ENCODE results near the gene FIZ1.

FIZ1 gene

GRCh38 chr19:55642153-55643002, 43.1 kb upstream of the FIZ1 start:
- TF ChIP-seq ELF4 (IDR thresholded peaks at IDR 0.05) (no peak), ZNF384 (IDR thresholded peaks at IDR 0.05) (no peak), ARNT (IDR thresholded peaks at IDR 0.05) (no peak), LEF1 (IDR thresholded peaks at IDR 0.05; ENCODE audit: borderline replicate concordance) (no peak), NFRKB (IDR thresholded peaks at IDR 0.05) (no peak), SP1 (IDR thresholded peaks at IDR 0.05) (no peak), FOXA1 (IDR thresholded peaks at IDR 0.05) (no peak), BHLHE40 (IDR thresholded peaks at IDR 0.05; ENCODE audit: borderline replicate concordance) (no peak), FOXK2 (IDR thresholded peaks at IDR 0.05) (no peak), FOXM1 (IDR thresholded peaks at IDR 0.05; ENCODE audit: borderline replicate concordance) (no peak), L3MBTL2 (conservative IDR thresholded peaks at IDR 0.05) (no peak), PKNOX1 (IDR thresholded peaks at IDR 0.05) (no peak), SUZ12 (IDR thresholded peaks at IDR 0.05) (no peak), CTBP1 (IDR thresholded peaks at IDR 0.05; ENCODE audit: borderline replicate concordance) (no peak), TARDBP (IDR thresholded peaks at IDR 0.05) (no peak), HDGF (IDR thresholded peaks at IDR 0.05; ENCODE audit: borderline replicate concordance) (no peak)
- ChIA-PET POLR2A (interaction anchor here (0.7 to 1.9 kb wide), 4 partner anchors 12 to 44 kb away, joined by 3 to 13 read pairs (median 4); partner anchors contain the start of genes FIZ1, U2AF2 and ZNF784), CTCF (interaction anchor here (1.6 kb wide), 1 partner anchor 12 kb away, joined by 7 read pairs; no protein-coding TSS in a partner anchor)
- no peak for DNase-seq (ENCODE audit: extremely low spot score)

- ChIA-PET CTCF (interaction anchor here (1.6 kb wide), 1 partner anchor 13 kb away, joined by 7 read pairs; no protein-coding TSS in a partner anchor), POLR2A (interaction anchor here (1.0 to 1.9 kb wide), 4 partner anchors 13 to 43 kb away, joined by 3 to 13 read pairs (median 4); partner anchors contain the start of genes FIZ1, U2AF2 and ZNF784)
- TF ChIP-seq FOXA1 (IDR thresholded peaks at IDR 0.05) (no peak), L3MBTL2 (conservative IDR thresholded peaks at IDR 0.05) (0 out of 2 replicates have a peak, but pooled peaks have one; percentile 17)
- no peak for DNase-seq (ENCODE audit: extremely low spot score)
Measured at GRCh38 chr19:55641426-55642152, 42.3 kb upstream of the FIZ1 start.

- peak; percentile 66 for DNase-seq (ENCODE audit: extremely low spot score)
- CTCF ChIA-PET, result interaction anchor here (0.7 to 1.3 kb wide), 2 partner anchors 12 to 41 kb away, joined by 4 to 5 read pairs; partner anchors contain the start of gene ZNF524
- TF ChIP-seq FOXM1 (IDR thresholded peaks at IDR 0.05; ENCODE audit: borderline replicate concordance), result peak; percentile 11; the same call in 1 of the 2 replicates
- no peak for TF ChIP-seq ARNT (IDR thresholded peaks at IDR 0.05)
- POLR2A ChIA-PET, result interaction anchor here (1.5 to 1.8 kb wide), 3 partner anchors 14 to 37 kb away, joined by 3 read pairs; partner anchors contain the start of gene U2AF2
Measured at GRCh38 chr19:55640577-55641425, 41.5 kb upstream of the FIZ1 start, which contains the start of gene ZNF580. Gene ZNF580, plus strand, starts transcription at chr19:55641002. Its CDS starts 1,507 bp downstream, at chr19:55642509.

GRCh38 chr19:55640043-55640576, 40.8 kb upstream of the FIZ1 start:
- DNase-seq (ENCODE audit: extremely low spot score), result peak; percentile 70
- POLR2A ChIA-PET, result interaction anchor here (1.5 to 1.8 kb wide), 3 partner anchors 15 to 36 kb away, joined by 3 read pairs; partner anchors contain the start of gene U2AF2
- CTCF ChIA-PET, result interaction anchor here (0.7 to 1.3 kb wide), 3 partner anchors 13 to 40 kb away, joined by 3 to 5 read pairs (median 4); partner anchors contain the start of gene ZNF524
- TF ChIP-seq ELF4 (IDR thresholded peaks at IDR 0.05) (no peak), FOXM1 (IDR thresholded peaks at IDR 0.05; ENCODE audit: borderline replicate concordance) (no peak), FOXK2 (IDR thresholded peaks at IDR 0.05) (no peak), SP1 (IDR thresholded peaks at IDR 0.05) (no peak), L3MBTL2 (conservative IDR thresholded peaks at IDR 0.05) (peak; percentile 100), LEF1 (IDR thresholded peaks at IDR 0.05; ENCODE audit: borderline replicate concordance) (no peak)

- peak; percentile 26 for DNase-seq (ENCODE audit: extremely low spot score)
- ChIA-PET POLR2A (interaction anchor here (0.7 to 1.8 kb wide), 2 partner anchors 15 to 35 kb away, joined by 3 read pairs; no protein-coding TSS in a partner anchor), CTCF (interaction anchor here (0.6 to 1.3 kb wide), 6 partner anchors 10 to 395 kb away, joined by 3 to 6 read pairs (median 4); partner anchors contain the start of gene U2AF2)
- TF ChIP-seq SUZ12 (IDR thresholded peaks at IDR 0.05) (no peak), CTBP1 (IDR thresholded peaks at IDR 0.05; ENCODE audit: borderline replicate concordance) (no peak), ZNF384 (IDR thresholded peaks at IDR 0.05) (no peak; the same call in 1 of the 2 replicates), ELF4 (IDR thresholded peaks at IDR 0.05) (no peak), BHLHE40 (IDR thresholded peaks at IDR 0.05; ENCODE audit: borderline replicate concordance) (no peak), PKNOX1 (IDR thresholded peaks at IDR 0.05) (no peak), FOXK2 (IDR thresholded peaks at IDR 0.05) (no peak), SP1 (IDR thresholded peaks at IDR 0.05) (no peak), ARNT (IDR thresholded peaks at IDR 0.05) (no peak)
Measured at GRCh38 chr19:55638864-55639359, 39.6 kb upstream of the FIZ1 start.

All from HEK293T (cell line).